Subcutaneous adipose tissue (tissue), 4 donors: ENCODE measurements around the gene ADAMTS3. TPM values are rescaled to one million over a fixed set of nuclear protein-coding genes. Genes with fewer than 3 reads are reported as not detected.

Experiments used
- CTCF ChIP-seq: fragments of 450-650 bp; IDR thresholded peaks from one replicate; pipeline ENCODE4 v1.5.1; 2016; ENCODE audit warnings: low read depth, mild to moderate bottlenecking, control low read depth, antibody characterized with exemption, moderate library complexity
- total RNA-seq, 4 donors: library from RNA; depleted of rRNA; stranded (reverse); fragments of >200 nt; gene quantifications; one replicate each; pipeline ENCODE4 v1.1.0, GENCODE V29; 2016

Gene ADAMTS3
- total RNA-seq, 4 donors from 2014 or later, result 1.3 to 4.4 (median 1.8) TPM

DNA sequence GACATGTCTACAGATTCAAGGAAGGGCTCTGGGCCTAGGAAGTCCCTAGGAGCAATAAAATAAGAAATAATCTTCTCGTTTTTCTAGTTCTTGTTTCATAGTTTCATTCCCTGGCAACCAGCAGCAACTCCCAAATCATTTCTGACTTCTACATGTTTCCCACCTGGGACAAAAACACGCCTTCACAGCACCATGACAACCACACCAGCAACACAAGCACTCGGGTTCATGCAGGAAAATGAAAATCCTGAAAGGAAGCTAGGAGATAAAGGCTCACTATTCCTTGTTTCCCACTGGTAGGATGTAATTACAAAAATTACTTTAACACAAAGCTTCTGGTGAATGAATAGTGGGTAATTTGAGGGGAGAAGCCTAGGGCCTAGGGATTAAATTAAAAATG lies 158.9 kb downstream of the ADAMTS3 start:
- TF ChIP-seq CTCF, result no peak

DNA sequence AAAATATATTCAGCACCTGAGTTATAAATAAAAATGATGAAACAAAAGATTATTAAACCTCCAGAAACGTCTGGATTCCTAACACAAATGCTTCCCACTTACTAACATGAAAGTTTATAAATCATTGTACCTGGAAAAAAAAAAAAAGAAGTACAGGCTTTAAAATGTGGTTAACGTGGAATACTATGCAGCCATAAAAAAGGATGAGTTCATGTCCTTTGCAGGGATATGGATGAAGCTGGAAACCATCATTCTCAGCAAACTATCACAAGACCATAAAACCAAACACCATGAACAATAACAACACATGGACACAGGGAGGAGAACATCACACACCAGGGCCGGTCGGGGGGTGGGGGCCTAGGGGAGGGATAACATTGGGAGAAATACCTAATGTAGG lies 160.5 kb downstream of the ADAMTS3 start:
- TF ChIP-seq CTCF, result no peak

DNA sequence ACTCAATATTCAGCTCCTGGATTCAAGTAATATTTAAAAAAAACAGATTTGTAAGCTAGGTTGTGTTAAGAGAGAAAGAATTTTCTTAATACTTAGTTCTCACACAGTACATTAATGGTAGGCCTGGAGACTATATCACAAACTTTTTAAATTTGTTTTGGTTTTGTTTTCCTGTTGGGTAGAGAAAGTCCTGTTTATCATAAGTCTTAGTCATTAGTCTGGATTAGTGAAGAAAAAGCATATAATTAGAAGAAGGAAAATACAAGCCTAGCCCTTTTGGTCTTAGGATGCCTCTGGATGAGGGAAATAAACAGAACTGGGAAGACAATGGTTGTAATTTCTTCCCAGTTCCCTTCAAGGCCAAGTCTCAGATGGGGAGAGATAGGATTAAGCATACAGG lies 163.6 kb downstream of the ADAMTS3 start:
- no peak for TF ChIP-seq CTCF

DNA sequence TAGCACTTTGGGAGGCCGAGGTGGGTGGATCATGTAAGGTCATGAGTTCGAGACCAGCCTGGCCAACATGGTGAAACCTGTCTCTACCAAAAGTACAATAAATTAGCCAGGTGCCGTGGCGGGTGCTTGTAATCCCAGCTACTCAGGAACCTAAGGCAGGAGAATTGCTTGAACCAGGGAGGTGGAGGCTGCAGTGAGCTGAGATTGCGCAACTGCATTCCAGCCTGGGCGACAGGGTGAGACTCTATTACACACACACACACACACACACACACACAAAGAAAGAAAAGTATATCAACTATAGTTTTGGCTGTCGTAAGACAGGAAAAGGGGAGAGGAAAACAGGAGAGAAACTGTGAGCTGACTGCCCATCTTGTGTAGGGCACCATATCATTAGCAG lies 171.7 kb downstream of the ADAMTS3 start:
- TF ChIP-seq CTCF, result no peak

DNA sequence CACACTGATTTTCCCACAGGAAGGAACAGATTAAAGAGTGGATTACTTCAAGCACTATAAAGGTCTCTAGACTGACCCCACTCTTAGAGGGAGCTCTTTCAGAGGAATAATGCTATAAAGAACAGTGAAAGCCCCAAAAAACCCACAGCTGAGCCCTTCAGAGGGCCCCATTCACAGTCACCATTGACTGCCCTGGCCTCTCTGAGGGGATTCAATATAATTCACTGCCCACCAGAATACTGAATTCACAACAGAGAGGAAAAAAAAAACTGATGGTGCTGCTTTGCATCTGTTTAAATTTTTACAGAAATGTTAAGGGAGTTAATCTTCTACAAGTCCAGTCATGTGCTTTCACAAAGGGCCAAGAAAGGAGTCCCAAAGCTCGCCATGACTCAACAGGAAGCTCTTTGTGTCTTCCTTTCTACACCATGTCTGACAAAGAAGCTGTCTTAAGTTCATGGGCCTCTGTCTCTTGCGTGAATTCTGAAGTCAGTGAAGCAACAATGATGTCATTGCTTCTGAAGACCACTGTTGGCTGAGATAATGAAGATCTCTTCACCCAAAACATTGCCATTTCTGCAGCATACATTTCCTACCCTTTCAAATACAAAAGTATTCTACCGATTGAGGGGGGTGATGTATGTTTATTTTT lies 174.9 kb downstream of the ADAMTS3 start:
- no peak for TF ChIP-seq CTCF

DNA sequence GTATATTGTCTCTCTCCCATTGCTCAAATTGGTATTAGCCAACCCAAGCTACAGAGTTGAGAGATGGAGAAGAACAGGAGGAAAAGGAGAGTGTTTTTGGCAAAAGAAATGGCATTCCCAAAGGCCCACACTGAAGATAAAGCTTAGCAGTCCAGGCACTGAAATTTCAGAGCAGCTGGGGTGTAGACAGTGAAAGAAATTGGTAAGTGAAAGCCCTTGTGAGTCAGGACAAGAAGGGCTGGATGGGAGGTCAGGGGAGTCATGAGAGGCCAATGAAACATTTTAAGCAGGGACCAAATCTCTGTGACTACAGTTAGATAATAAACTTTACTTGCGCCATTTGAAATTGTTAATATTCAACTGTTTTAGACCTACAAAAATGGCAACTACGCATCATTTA lies 177.7 kb downstream of the ADAMTS3 start:
- no peak for TF ChIP-seq CTCF

DNA sequence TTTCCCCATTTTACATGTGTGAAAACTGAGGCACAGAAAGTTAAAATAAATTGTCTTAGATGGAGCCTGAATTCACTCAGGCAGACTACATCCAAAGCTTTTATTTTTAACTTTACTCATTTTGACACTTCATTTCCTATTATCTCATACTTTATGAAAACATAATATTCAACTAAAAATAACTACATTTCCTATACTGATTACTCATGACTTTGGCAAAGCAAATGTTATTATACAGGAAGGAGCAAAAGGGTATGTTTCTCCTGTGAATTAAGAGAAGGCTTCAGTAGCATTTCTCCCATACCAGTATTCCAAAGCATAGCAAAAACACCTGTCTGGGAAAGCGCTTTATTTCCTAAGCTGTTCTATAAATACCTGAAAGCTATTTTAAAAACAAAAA lies 178.6 kb downstream of the ADAMTS3 start:
- TF ChIP-seq CTCF, result no peak
